Dendritic cell treated with granulocyte-macrophage colony-stimulating factor and Interleukin-4, amounts not matched to agents 40 ng/mL and 50 ng/mL, for 4 days (primary cell): ENCODE data around the gene MCM5.
"Not testable (repeated sequence)": the region's sequence is repeated elsewhere in the genome, so short reads cannot be mapped to it uniquely, and the experiment has no call there.

ENCODE experiments used
- H3K27ac Mint-ChIP-seq: one replicate; pipeline ENCODE4 v1.8.0; 2022; ENCODE audit warnings: mild to moderate bottlenecking, mixed read lengths
- H3K27me3 Mint-ChIP-seq: one replicate; pipeline ENCODE4 v1.8.0; 2022; ENCODE audit warnings: mild to moderate bottlenecking, mixed read lengths
- H3K36me3 Mint-ChIP-seq: one replicate; pipeline ENCODE4 v1.8.0; 2022; ENCODE audit warnings: low read depth, mixed read lengths
- H3K4me1 Mint-ChIP-seq: one replicate; pipeline ENCODE4 v1.8.0; 2022; ENCODE audit warnings: low read depth, mixed read lengths
- H3K4me3 Mint-ChIP-seq: one replicate; pipeline ENCODE4 v1.8.0; 2022; ENCODE audit warnings: mild to moderate bottlenecking, moderate library complexity, mixed read lengths
- H3K9me3 Mint-ChIP-seq: one replicate; pipeline ENCODE4 v1.8.0; 2022; ENCODE audit warnings: mixed read lengths
- intact Hi-C: fragments of 100-400 bp; cut with micrococcal nuclease; formaldehyde crosslinking; loops from one replicate; pipeline ENCODE4 v1.15.0; 2022

The MCM5 gene

GRCh38 chr22:35384527-35384926 lies 15.4 kb upstream of the MCM5 start:
- no peaks in the 10 kb centered on the region for H3K9me3 Mint-ChIP-seq
- H3K4me3 Mint-ChIP-seq: peak overlapping the region; percentile 97
- H3K36me3 Mint-ChIP-seq: peaks cover 87% of the 10 kb centered on the region
- no peaks in the 10 kb centered on the region for H3K27me3 Mint-ChIP-seq
- peaks cover 76% of the 10 kb centered on the region for H3K4me1 Mint-ChIP-seq
- H3K27ac Mint-ChIP-seq: peak overlapping the region; percentile 56
- intact Hi-C loops: no loop called here

- H3K4me3 Mint-ChIP-seq: peak overlapping the region; percentile 97
- intact Hi-C loops: no loop called here
- H3K4me1 Mint-ChIP-seq: peaks cover 76% of the 10 kb centered on the region
- H3K27me3 Mint-ChIP-seq: no peaks in the 10 kb centered on the region
- peak overlapping the region; percentile 56 for H3K27ac Mint-ChIP-seq
- H3K9me3 Mint-ChIP-seq: no peaks in the 10 kb centered on the region
- H3K36me3 Mint-ChIP-seq: peaks cover 92% of the 10 kb centered on the region
These were observed 14.9 kb upstream of the MCM5 start for GRCh38 chr22:35384975-35385588.

- Mint-ChIP-seq H3K36me3 (peaks cover 100% of the 10 kb centered on the region), H3K27me3 (no peaks in the 10 kb centered on the region), H3K4me1 (peaks cover 76% of the 10 kb centered on the region), H3K27ac (peak overlapping the region; percentile 39), H3K4me3 (peak overlapping the region; percentile 13), H3K9me3 (no peaks in the 10 kb centered on the region)
- intact Hi-C loops: no loop called here
These were observed 13.2 kb upstream of the MCM5 start for GRCh38 chr22:35386670-35387288.

GRCh38 chr22:35390933-35391332 lies 9.0 kb upstream of the MCM5 start:
- peaks cover 90% of the 10 kb centered on the region for H3K36me3 Mint-ChIP-seq
- intact Hi-C loops: no loop called here
- no peak overlapping the region for H3K4me3 Mint-ChIP-seq
- H3K4me1 Mint-ChIP-seq: peaks cover 63% of the 10 kb centered on the region
- H3K27ac Mint-ChIP-seq: no peak overlapping the region
- no peaks in the 10 kb centered on the region for H3K9me3 Mint-ChIP-seq
- no peaks in the 10 kb centered on the region for H3K27me3 Mint-ChIP-seq

- peaks cover 64% of the 10 kb centered on the region for H3K4me1 Mint-ChIP-seq
- peak overlapping the region; percentile 69 for H3K27ac Mint-ChIP-seq
- intact Hi-C loops: no loop called here
- no peaks in the 10 kb centered on the region for H3K9me3 Mint-ChIP-seq
- peaks cover 75% of the 10 kb centered on the region for H3K36me3 Mint-ChIP-seq
- H3K4me3 Mint-ChIP-seq: no peak overlapping the region
- H3K27me3 Mint-ChIP-seq: no peaks in the 10 kb centered on the region
These were observed 7.6 kb upstream of the MCM5 start for GRCh38 chr22:35392357-35392756.

- H3K27ac Mint-ChIP-seq: peak overlapping the region; percentile 69
- H3K27me3 Mint-ChIP-seq: no peaks in the 10 kb centered on the region
- intact Hi-C loops: no loop called here
- H3K9me3 Mint-ChIP-seq: no peaks in the 10 kb centered on the region
- H3K4me1 Mint-ChIP-seq: peaks cover 61% of the 10 kb centered on the region
- H3K36me3 Mint-ChIP-seq: peaks cover 65% of the 10 kb centered on the region
- H3K4me3 Mint-ChIP-seq: no peak overlapping the region
These were observed 6.6 kb upstream of the MCM5 start for GRCh38 chr22:35393116-35394010.

- H3K4me3 Mint-ChIP-seq: no peak overlapping the region
- peaks cover 60% of the 10 kb centered on the region for H3K4me1 Mint-ChIP-seq
- H3K27ac Mint-ChIP-seq: peak overlapping the region; percentile 69
- intact Hi-C loops: no loop called here
- no peaks in the 10 kb centered on the region for H3K9me3 Mint-ChIP-seq
- no peaks in the 10 kb centered on the region for H3K27me3 Mint-ChIP-seq
- H3K36me3 Mint-ChIP-seq: peaks cover 59% of the 10 kb centered on the region
These were observed 6.0 kb upstream of the MCM5 start for GRCh38 chr22:35394011-35394312.

- Mint-ChIP-seq H3K27me3 (no peaks in the 10 kb centered on the region), H3K27ac (peak overlapping the region; percentile 91), H3K4me1 (peaks cover 54% of the 10 kb centered on the region), H3K4me3 (no peak overlapping the region), H3K36me3 (peaks cover 54% of the 10 kb centered on the region), H3K9me3 (no peaks in the 10 kb centered on the region)
- intact Hi-C loops: no loop called here
These were observed 5.0 kb upstream of the MCM5 start for GRCh38 chr22:35394810-35395563.

- Mint-ChIP-seq H3K36me3 (peaks cover 48% of the 10 kb centered on the region), H3K27ac (peak overlapping the region; percentile 91)
These were observed 3.3 kb upstream of the MCM5 start for GRCh38 chr22:35396622-35397021.

GRCh38 chr22:35397095-35397904 lies 2.6 kb upstream of the MCM5 start:
- Mint-ChIP-seq H3K36me3 (peaks cover 43% of the 10 kb centered on the region), H3K9me3 (no peaks in the 10 kb centered on the region), H3K27me3 (no peaks in the 10 kb centered on the region), H3K4me1 (peaks cover 57% of the 10 kb centered on the region), H3K4me3 (no peak overlapping the region), H3K27ac (peak overlapping the region; percentile 91)
- intact Hi-C loops: no loop called here

More at GRCh38 chr22:35396622-35397021, 3.3 kb upstream of the MCM5 start:
- H3K27me3 Mint-ChIP-seq, H3K9me3 Mint-ChIP-seq, H3K4me3 Mint-ChIP-seq: not testable (repeated sequence)
- intact Hi-C loops: loop anchor here (1.0 kb wide), 1 partner anchor 14 kb away; no protein-coding TSS in a partner anchor
- H3K4me1 Mint-ChIP-seq: peaks cover 52% of the 10 kb centered on the region

- peaks cover 58% of the 10 kb centered on the region for H3K4me1 Mint-ChIP-seq
- H3K9me3 Mint-ChIP-seq: no peaks in the 10 kb centered on the region
- intact Hi-C loops: no loop called here
- peak overlapping the region; percentile 91 for H3K27ac Mint-ChIP-seq
- H3K36me3 Mint-ChIP-seq: peaks cover 43% of the 10 kb centered on the region
- no peaks in the 10 kb centered on the region for H3K27me3 Mint-ChIP-seq
- H3K4me3 Mint-ChIP-seq: no peak overlapping the region
These were observed 1.4 kb upstream of the MCM5 start for GRCh38 chr22:35398591-35398973.

GRCh38 chr22:35399114-35399677 lies 744 bp upstream of the MCM5 start:
- Mint-ChIP-seq H3K27me3 (no peaks in the 10 kb centered on the region), H3K36me3 (peaks cover 43% of the 10 kb centered on the region), H3K4me1 (peaks cover 57% of the 10 kb centered on the region), H3K4me3 (peak overlapping the region; percentile 97), H3K27ac (peak overlapping the region; percentile 91), H3K9me3 (no peaks in the 10 kb centered on the region)
- intact Hi-C loops: no loop called here

- Mint-ChIP-seq H3K27me3 (no peaks in the 10 kb centered on the region), H3K27ac (peak overlapping the region; percentile 91), H3K36me3 (peaks cover 49% of the 10 kb centered on the region), H3K4me3 (peak overlapping the region; percentile 97), H3K4me1 (peaks cover 60% of the 10 kb centered on the region), H3K9me3 (no peaks in the 10 kb centered on the region)
- intact Hi-C loops: no loop called here
These were observed 506 bp downstream of the MCM5 start for GRCh38 chr22:35400501-35400790.
